ENCODE results near the gene FAM120C. TPM values are rescaled to one million over a fixed set of nuclear protein-coding genes. Genes with fewer than 3 reads are reported as not detected.
A peak's percentile ranks its signal among the peaks of the same experiment; 100 is the strongest.

The FAM120C gene
- total RNA-seq, 4 donors from 2014 or later = 4.7 to 12.8 (median 10.9) TPM

DNA sequence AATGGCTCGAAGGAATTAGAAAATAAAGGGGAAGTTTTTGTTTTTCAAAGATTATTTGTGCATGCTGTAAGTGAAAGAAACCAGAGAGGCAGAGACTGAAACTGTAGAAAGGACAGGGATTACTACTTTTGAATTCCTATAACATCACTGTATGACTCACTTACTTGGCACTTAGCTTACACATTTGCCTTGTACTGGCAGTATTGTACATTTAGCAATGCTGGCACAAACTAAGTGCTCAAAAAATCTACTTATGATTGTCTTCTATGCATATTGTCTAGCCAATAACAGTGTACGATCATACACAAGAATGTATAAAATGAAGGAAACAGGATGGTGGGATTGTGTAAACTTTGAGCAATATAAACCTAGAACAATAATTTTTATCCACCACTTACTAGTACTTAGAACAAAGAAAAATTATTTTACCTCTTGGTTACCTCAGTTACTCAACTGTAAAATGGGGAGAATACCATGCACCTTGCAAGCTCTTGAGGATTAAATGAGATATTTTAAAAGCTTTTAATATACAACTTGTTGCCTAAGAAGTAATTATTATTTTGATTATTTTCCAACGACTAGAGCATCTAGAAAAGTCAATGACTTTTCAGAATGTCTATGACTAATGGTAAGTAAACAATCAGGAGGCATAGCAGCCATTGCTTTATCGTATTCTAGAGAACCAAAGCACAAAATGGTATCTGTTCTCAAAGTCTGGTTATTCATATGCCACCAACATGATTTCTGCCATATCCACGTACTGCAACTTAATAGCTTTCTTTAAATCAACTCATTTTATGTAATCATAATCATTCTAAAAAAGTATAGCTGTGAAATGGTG is 4.7 kb downstream of the FAM120C start:
- ATAC-seq (no peak), DNase-seq (no peak)
- Histone ChIP-seq H3K4me1 (peaks cover 38 to 41% of the 10 kb centered on the region in 2 donors), H3K36me3 (no peaks in the 10 kb centered on the region), H3K4me3 (no peak overlapping the region), H3K9me3 (no peaks in the 10 kb centered on the region), H3K27me3 (no peaks in the 10 kb centered on the region), H3K27ac (no peak overlapping the region)
- intact Hi-C loops (cut with DNase I; ENCODE audit: low total_unique reads) (no loop called here), in situ Hi-C loops (cut with MboI; ENCODE audit: low sequenced_read_pairs in 4 of 4) (loop anchor here in 2 of 4 donors (10.0 to 25.0 kb wide), 2 partner anchors 134 to 359 kb away; partner anchors contain the start of genes GNL3L (in 2 of the 2) and PHF8 (in 1 of the 2))
- no peak for TF ChIP-seq POLR2A (IDR thresholded peaks at IDR 0.05)
- no peak for TF ChIP-seq CTCF (IDR thresholded peaks at IDR 0.05 in 4 of 5, conservative IDR thresholded peaks at IDR 0.05 in 1 of 5)

GRCh38 chrX:54177306-54177705 is 5.7 kb downstream of the FAM120C start:
- Histone ChIP-seq H3K9me3 (no peaks in the 10 kb centered on the region), H3K4me1 (peaks cover 38 to 41% of the 10 kb centered on the region in 2 donors), H3K27ac (peak overlapping the region in 1 of 4 donors; percentile 35), H3K36me3 (no peaks in the 10 kb centered on the region), H3K27me3 (no peaks in the 10 kb centered on the region), H3K4me3 (no peak overlapping the region)
- in situ Hi-C loops (cut with MboI; ENCODE audit: low sequenced_read_pairs in 4 of 4) = loop anchor here in 2 of 4 donors (10.0 to 25.0 kb wide), 2 partner anchors 133 to 360 kb away; partner anchors contain the start of genes GNL3L (in 2 of the 2) and PHF8 (in 1 of the 2)
- intact Hi-C loops (cut with DNase I; ENCODE audit: low total_unique reads) = no loop called here
- DNase-seq (no peak), ATAC-seq (no peak)
- TF ChIP-seq CTCF (IDR thresholded peaks at IDR 0.05 in 4 of 5, conservative IDR thresholded peaks at IDR 0.05 in 1 of 5) (no peak), POLR2A (IDR thresholded peaks at IDR 0.05) (no peak)

GRCh38 chrX:54173791-54174190 is 9.3 kb downstream of the FAM120C start:
- in situ Hi-C loops (cut with MboI; ENCODE audit: low sequenced_read_pairs in 4 of 4) (loop anchor here in 1 of 4 donors (10.0 kb wide), 1 partner anchor 129 kb away; the partner anchor contains the start of gene PHF8), intact Hi-C loops (cut with DNase I; ENCODE audit: low total_unique reads) (no loop called here)
- TF ChIP-seq POLR2A (IDR thresholded peaks at IDR 0.05) (no peak), CTCF (IDR thresholded peaks at IDR 0.05 in 4 of 5, conservative IDR thresholded peaks at IDR 0.05 in 1 of 5) (no peak)
- Histone ChIP-seq H3K4me1 (peaks cover 10 to 24% of the 10 kb centered on the region in 2 donors), H3K4me3 (no peak overlapping the region), H3K36me3 (no peaks in the 10 kb centered on the region), H3K9me3 (no peaks in the 10 kb centered on the region), H3K27me3 (no peaks in the 10 kb centered on the region), H3K27ac (no peak overlapping the region)
- ATAC-seq (no peak), DNase-seq (no peak)

- no peak overlapping the region for H3K27ac ChIP-seq
- peaks cover 6 to 15% of the 10 kb centered on the region in 2 donors for H3K4me1 ChIP-seq
- ATAC-seq (no peak), DNase-seq (no peak)
- H3K9me3 ChIP-seq = no peaks in the 10 kb centered on the region
- TF ChIP-seq CTCF (IDR thresholded peaks at IDR 0.05 in 4 of 5, conservative IDR thresholded peaks at IDR 0.05 in 1 of 5) (no peak), POLR2A (IDR thresholded peaks at IDR 0.05) (no peak)
- intact Hi-C loops (cut with DNase I; ENCODE audit: low total_unique reads) = no loop called here
- H3K36me3 ChIP-seq = no peaks in the 10 kb centered on the region
- H3K27me3 ChIP-seq = no peaks in the 10 kb centered on the region
- no peak overlapping the region for H3K4me3 ChIP-seq
- in situ Hi-C loops (cut with MboI; ENCODE audit: low sequenced_read_pairs in 4 of 4) = loop anchor here in 1 of 4 donors (10.0 kb wide), 1 partner anchor 128 kb away; the partner anchor contains the start of gene PHF8
These were observed 10.6 kb downstream of the FAM120C start for GRCh38 chrX:54172455-54172854.
